Lower leg skin (tissue), 4 donors: ENCODE results near the gene ANKRD1. TPM values are rescaled to one million over a fixed set of nuclear protein-coding genes. Genes with fewer than 3 reads are reported as not detected.

Source experiments
- DNase-seq, 2 donors: peaks; one replicate each; pipeline ENCODE4 v3.0.0-alpha.2; 2019; ENCODE audit warnings: low spot score in 2 of 2
- H3K4me3 ChIP-seq: fragments of 200-600 bp; sonication (generic); 2 replicates; pipeline ENCODE4 v1.5.1; 2017; ENCODE audit warnings: mild to moderate bottlenecking, low read depth; ENCODE audit not compliant: poor library complexity, severe bottlenecking
- CTCF ChIP-seq, 3 donors: fragments of 450-650 bp; IDR thresholded peaks; one replicate each; pipeline ENCODE4 v1.5.1; 2016; ENCODE audit warnings: antibody characterized with exemption in 3 of 3, mild to moderate bottlenecking in 3 of 3, moderate library complexity in 2 of 3
- POLR2A ChIP-seq, 2 donors: fragments of 450-650 bp; IDR thresholded peaks; one replicate each; pipeline ENCODE4 v1.6.1; 2016 to 2017; ENCODE audit warnings: antibody characterized with exemption in 2 of 2, mild to moderate bottlenecking in 1 of 2, moderate library complexity in 1 of 2
- WGBS, 2 donors: methylation state at CpG; one replicate each; pipeline ENCODE4 v1.1.5; 2018; 5-methylcytosine and 5-hydroxymethylcytosine counted together
- intact Hi-C: fragments of 100-400 bp; cut with DNase I; formaldehyde crosslinking; loops from one replicate; pipeline ENCODE4 v1.15.0; 2023; ENCODE audit warnings: low total_unique reads
- total RNA-seq, 4 donors: library from RNA; depleted of rRNA; stranded (reverse); fragments of >200 nt; gene quantifications; one replicate each; pipeline ENCODE4 v1.1.0, GENCODE V29; 2016

The ANKRD1 gene
- total RNA-seq, 4 donors from 2014 or later, result not detected

- WGBS, 2 donors, result 87 to 92% methylated on average over 2 of the region's 2 CpGs
- TF ChIP-seq CTCF (IDR thresholded peaks at IDR 0.05), result no peak
- no peak for TF ChIP-seq POLR2A (IDR thresholded peaks at IDR 0.05)
- H3K4me3 ChIP-seq, result no peak overlapping the region
- intact Hi-C loops, result no loop called here
- DNase-seq, result no peak
Observed at GRCh38 chr10:90879062-90879461, 41.8 kb downstream of the ANKRD1 start.

- WGBS, 2 donors, result 25 to 26% methylated on average over 8 of the region's 8 CpGs
- TF ChIP-seq CTCF (IDR thresholded peaks at IDR 0.05) (no peak), POLR2A (IDR thresholded peaks at IDR 0.05) (no peak)
- no peak for DNase-seq
- intact Hi-C loops, result no loop called here
- H3K4me3 ChIP-seq, result peak overlapping the region; percentile 88
Observed at GRCh38 chr10:90872648-90873020, 48.3 kb downstream of the ANKRD1 start.

GRCh38 chr10:90871766-90872647 lies 48.9 kb downstream of the ANKRD1 start, which contains the start of gene RPP30:
Gene RPP30, plus strand, starts transcription at chr10:90871974. Its CDS starts 13 bp downstream, at chr10:90871987.
- WGBS, 2 donors, result 0 to 1% methylated on average over 35 to 42 of the region's 43 CpGs
- intact Hi-C loops, result no loop called here
- TF ChIP-seq POLR2A (IDR thresholded peaks at IDR 0.05) (no peak), CTCF (IDR thresholded peaks at IDR 0.05) (no peak)
- H3K4me3 ChIP-seq, result peak within 1 kb of the TSS; percentile 88
- DNase-seq, result peak; percentile 86 to 97

- intact Hi-C loops, result no loop called here
- 2 to 4% methylated on average over 14 of the region's 14 CpGs for WGBS, 2 donors
- TF ChIP-seq CTCF (IDR thresholded peaks at IDR 0.05) (no peak), POLR2A (IDR thresholded peaks at IDR 0.05) (no peak)
- no peak for DNase-seq
- peak overlapping the region; percentile 88 for H3K4me3 ChIP-seq
Observed at GRCh38 chr10:90871279-90871765, 49.6 kb downstream of the ANKRD1 start.

GRCh38 chr10:90866050-90866598 lies 54.8 kb downstream of the ANKRD1 start:
- intact Hi-C loops, result no loop called here
- TF ChIP-seq POLR2A (IDR thresholded peaks at IDR 0.05), result no peak
- H3K4me3 ChIP-seq, result no peak overlapping the region
- DNase-seq, result no peak
- 91% methylated on average over 4 of the region's 4 CpGs for WGBS, 2 donors

GRCh38 chr10:90865401-90865800 lies 55.5 kb downstream of the ANKRD1 start:
- WGBS, 2 donors, result 40 to 41% methylated on average over 3 of the region's 3 CpGs
- intact Hi-C loops, result no loop called here
- TF ChIP-seq POLR2A (IDR thresholded peaks at IDR 0.05) (no peak), CTCF (IDR thresholded peaks at IDR 0.05) (no peak)
- DNase-seq, result no peak
- no peak overlapping the region for H3K4me3 ChIP-seq
